NCI-H1694 (cell line): ENCODE results near the gene TPD52L1.
A peak's percentile ranks its signal among the peaks of the same experiment; 100 is the strongest.
"Not testable (repeated sequence)": the region's sequence is repeated elsewhere in the genome, so short reads cannot be mapped to it uniquely, and the experiment has no call there.

Experiments used
- DNase-seq: peaks from one replicate; lab custom pipeline; 2025; lab: John Stamatoyannopoulos, UW

The TPD52L1 gene

GRCh38 chr6:125153391-125154117 lies at the start of gene TPD52L1:
Gene TPD52L1 (plus strand): TSS chr6:125153773. CDS start chr6:125153952, 179 bp downstream.
- no peak for DNase-seq

- no peak for DNase-seq
Observed at GRCh38 chr6:125104425-125104824, 49.1 kb upstream of the TPD52L1 start.

DNA sequence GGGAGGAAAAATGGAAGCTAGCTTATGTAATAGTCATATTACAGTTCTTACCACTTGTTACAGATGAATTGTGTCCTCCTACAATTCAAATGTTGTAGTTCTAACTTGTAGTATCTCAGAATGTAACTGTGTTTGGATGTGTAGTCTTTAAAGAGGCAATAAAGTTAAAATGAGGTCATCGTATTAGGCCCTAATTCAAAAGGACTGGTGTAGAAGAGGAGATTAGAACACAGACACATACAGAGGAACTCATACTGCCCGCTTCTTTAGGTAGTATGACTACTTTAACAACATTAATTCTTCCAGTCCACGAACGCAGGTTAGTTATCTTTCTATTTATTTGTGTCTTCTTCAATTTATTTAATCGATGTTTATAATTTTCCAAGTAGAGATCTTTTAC lies 46.5 kb upstream of the TPD52L1 start:
- DNase-seq, result no peak

GRCh38 chr6:125107896-125108295 lies 45.7 kb upstream of the TPD52L1 start:
- DNase-seq, result no peak

- no peak for DNase-seq
Observed at GRCh38 chr6:125110056-125110455, 43.5 kb upstream of the TPD52L1 start.

- no peak for DNase-seq
Observed at GRCh38 chr6:125111219-125111983, 42.2 kb upstream of the TPD52L1 start.

DNA sequence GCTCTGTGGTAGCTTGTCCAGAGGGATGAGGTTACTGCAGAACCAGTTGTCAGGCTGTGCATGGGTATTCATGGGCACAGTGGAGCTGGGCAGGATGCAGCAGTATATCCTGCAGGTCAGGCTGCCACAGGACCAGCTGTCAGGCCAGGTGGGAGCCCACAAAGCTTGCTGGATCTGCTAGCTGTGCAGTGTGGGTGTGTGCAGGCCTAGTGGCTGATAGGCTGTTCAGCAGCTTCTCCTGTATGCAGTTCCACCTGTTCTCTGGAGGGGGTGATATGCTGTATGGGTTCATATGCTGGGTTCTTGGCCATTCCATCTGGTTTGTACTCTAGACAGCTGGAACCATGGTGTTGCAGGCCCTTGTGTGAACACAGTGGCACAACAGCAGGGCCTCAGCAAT lies 40.6 kb upstream of the TPD52L1 start:
- no peak for DNase-seq

- peak; percentile 66 for DNase-seq
Observed at GRCh38 chr6:125114248-125114858, 39.2 kb upstream of the TPD52L1 start.

DNA sequence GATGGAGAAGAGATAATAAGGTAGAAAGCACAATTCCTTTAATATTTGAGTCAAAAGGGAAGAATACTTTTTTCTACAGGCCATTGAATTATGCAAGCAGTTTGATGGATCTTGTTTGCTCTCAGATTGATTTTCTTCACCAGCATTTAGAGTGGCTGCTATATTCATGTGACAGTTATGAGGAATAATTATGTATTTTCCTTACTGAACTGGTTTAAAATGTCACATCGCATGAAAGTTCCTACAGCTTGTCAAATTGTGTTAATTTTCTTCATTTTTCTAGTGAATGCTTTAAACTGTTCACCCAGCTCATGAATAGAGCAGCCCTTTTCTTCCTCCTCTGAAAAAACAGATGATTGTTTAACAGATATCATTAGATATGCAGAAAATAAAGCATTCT lies 37.4 kb upstream of the TPD52L1 start:
- DNase-seq, result no peak

DNA sequence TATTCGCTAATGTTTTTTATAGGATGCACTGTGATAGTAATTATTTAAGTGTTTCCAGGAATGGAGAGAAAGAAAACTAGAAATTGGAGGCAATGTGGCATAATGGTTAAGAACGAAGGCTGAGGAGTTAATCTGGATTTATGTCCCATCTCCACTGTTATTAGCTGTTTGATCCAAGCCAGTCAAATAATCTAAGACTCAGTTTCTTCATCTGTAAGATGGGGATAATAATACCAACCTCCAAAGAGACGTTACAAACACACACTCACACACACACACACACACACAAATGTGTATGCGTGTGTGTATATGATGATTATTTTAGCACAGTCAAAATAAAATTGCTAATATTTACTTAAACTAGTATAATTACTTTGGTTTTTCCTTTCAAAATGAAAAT lies 36.9 kb upstream of the TPD52L1 start:
- DNase-seq, result no peak

DNA sequence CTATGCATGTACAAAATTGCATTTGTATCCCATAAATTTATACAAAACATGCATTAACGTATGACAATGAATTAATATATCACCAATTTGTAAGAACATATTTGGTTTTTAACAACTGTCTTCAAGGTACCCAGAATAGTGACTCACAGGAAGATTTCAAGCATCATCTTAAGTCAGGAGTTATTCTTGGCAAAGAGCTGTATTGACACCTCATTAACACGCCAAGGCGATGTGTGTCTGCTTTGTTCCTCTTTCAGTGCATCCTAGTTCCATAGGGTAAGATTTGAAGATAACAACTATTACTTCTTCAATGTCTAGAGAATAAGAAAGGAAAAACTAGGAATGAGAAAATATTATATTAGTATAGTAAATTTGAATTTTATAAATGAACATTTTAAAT lies 35.8 kb upstream of the TPD52L1 start:
- DNase-seq, result no peak

GRCh38 chr6:125120054-125120590 lies 33.5 kb upstream of the TPD52L1 start:
- DNase-seq, result no peak

GRCh38 chr6:125121894-125122293 lies 31.7 kb upstream of the TPD52L1 start:
- no peak for DNase-seq

DNA sequence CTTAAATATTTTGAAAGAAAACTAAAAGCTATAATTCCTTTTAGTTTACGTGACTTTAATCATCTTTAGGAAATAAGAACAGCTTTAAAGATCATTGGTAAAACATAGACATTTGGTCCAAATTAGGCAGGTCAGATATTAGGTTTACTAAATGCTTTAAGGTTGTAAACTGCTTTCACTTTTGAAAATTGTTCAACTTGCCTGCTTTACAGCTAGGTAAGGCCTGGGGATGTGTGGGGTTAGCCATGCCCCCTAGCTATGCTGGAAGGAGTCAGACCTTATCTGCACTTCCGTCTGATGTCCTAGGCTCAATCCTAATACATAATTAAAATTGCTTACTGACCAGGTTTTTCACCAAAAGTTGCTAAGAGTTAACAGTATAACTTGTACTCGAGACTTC lies 30.5 kb upstream of the TPD52L1 start:
- DNase-seq, result no peak

GRCh38 chr6:125123468-125124048 lies 30.0 kb upstream of the TPD52L1 start:
- no peak for DNase-seq

DNA sequence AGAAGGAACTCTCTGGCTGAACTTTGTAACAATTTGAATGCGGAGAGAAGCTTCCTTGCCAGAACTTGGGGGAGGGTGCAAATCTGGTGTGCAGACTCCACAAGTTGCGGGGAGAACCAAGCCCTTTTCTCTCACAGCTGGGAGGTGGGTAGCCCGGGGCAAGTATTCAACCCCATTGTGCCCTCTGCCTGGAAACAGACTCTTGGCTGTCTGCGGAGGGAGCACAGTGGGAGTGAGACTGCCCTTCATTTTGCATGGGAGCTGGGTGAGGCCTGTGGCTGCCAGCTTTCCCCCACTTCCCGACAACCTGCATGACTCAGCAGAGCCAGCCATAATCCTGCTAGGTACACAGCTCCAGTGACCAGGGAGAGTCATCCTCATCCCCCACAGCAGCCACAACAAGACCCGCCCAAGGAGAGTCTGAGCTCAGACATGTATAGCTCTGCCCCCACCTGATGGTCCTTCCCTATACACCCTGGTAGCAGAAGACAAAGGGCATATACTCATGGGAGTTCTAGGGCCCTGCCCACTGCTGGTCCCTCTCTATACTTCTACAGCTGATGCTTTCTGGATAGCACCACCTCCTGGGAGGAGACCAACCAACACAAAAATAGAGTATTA lies 29.4 kb upstream of the TPD52L1 start:
- no peak for DNase-seq

DNA sequence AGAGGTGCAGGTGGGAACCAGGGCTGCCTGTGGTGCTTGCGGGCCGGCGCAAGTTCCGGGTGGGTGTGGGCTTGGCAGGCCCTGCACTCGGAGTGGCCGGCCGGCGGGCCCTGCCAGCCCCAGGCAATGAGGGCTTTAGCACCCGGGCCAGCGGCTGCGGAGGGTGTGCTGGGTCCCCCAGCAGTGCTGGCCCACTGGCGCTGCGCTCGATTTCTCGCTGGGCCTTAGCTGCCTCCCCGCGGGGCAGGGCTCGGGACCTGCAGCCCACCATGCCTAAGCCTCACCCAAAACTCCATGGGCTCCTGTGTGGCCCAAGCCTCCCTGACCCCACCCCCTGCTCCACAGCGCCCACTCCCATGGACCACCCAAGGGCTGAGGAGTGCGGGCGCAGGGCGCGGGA lies 27.7 kb upstream of the TPD52L1 start:
- not testable (repeated sequence) for DNase-seq

DNA sequence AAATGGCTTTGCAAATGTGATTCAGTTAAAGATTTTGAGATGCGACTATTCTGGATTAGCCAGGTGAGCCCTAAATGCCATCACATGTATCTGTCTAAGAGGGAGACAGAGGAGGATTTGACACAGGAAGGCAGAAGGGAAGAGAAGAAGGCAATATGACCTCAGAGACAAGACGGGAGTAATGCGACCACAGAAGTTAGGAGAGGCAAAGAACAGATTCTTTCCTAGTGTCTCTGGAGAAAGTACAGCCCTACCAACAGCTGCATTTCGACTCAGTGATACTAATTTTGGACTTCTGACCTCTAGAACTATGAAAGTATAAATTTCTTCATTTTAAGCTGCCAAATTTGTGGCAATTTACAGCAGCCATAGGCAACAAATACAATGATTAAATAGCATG lies 24.2 kb upstream of the TPD52L1 start:
- DNase-seq, result no peak

DNA sequence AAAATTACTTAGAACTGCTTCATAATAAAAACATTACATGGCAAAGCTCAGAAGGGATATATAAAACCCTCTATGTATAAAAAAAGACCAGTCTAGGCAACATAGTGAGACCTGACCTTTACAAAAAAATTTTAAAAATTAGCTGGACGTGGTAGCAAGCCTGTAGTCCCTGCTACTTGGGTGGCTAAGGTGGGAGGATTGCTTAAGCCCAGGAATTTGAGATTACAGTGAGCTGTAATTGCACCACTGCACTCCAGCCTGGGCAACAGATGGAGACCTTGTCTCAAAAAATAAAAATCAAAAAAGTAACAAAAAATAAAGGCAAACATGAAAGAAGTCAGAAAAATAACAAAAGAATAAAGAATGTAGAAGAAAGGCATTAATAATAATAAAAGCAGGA lies 21.5 kb upstream of the TPD52L1 start:
- DNase-seq, result no peak

DNA sequence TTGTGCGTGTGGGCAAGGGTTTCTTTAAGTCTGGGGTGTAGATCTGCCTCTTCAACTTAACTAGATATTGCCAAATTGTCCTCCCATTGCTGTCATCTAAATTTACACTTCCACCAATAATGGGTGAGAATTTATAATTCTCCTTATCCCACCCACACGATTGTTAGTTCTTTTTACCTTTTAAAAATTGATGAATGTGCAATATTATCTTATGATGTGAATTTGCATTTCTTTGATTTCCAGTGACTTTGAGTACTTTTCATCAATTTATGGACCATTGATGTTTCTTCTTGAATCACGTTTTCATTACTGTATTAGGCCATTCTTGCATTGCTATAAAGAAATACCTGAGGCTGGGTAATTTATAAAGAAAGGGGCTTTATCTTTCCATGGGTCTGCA lies 17.2 kb upstream of the TPD52L1 start:
- no peak for DNase-seq

DNA sequence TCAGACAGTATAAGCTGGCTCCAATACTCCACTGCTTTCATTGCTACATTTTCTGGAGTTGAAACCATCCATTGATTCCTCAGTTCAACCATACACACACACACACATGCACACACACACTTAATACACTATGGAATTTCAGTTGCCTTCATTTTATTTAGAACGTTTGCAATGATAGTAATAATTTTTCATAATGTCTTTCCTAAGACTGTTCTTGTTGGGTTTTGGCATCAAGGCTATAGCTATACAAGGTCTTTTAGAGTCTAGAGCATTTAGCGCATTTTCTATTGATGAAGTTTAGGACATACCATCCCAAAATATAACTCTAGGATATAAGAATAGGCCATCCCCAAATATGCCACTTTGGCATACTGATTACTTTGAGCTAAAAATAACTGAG lies 15.5 kb upstream of the TPD52L1 start:
- DNase-seq, result no peak

- no peak for DNase-seq
Observed at GRCh38 chr6:125140808-125141207, 12.8 kb upstream of the TPD52L1 start.
